SK-N-SH treated with all-trans-retinoic acid at 6 μM for 48 hours (cell line): ENCODE data around the gene GAGE13.
"Not testable (repeated sequence)": the region's sequence is repeated elsewhere in the genome, so short reads cannot be mapped to it uniquely, and the experiment has no call there.

Experiments used
- BACH2 ChIP-seq: fragments of 250-450 bp; sonication (Bioruptor Pico); IDR thresholded peaks from 2 replicates; pipeline ENCODE4 v1.9.0; 2021; ENCODE audit warnings: mild to moderate bottlenecking, borderline replicate concordance
- CSDC2 ChIP-seq: fragments of 250-450 bp; sonication (Bioruptor Pico); IDR thresholded peaks from 2 replicates; pipeline ENCODE4 v1.5.0; 2020; ENCODE audit warnings: mild to moderate bottlenecking, moderate library complexity
- ESRRG ChIP-seq: fragments of 250-450 bp; sonication (Bioruptor Pico); IDR thresholded peaks from 2 replicates; pipeline ENCODE4 v1.6.1; 2021; ENCODE audit warnings: mild to moderate bottlenecking
- ISL1 ChIP-seq: fragments of 250-450 bp; sonication (Bioruptor Pico); IDR thresholded peaks from 2 replicates; pipeline ENCODE4 v2.1.2; 2022; ENCODE audit warnings: mild to moderate bottlenecking, moderate library complexity
- PATZ1 ChIP-seq: fragments of 250-450 bp; sonication (Bioruptor Pico); IDR thresholded peaks from 2 replicates; pipeline ENCODE4 v1.8.0; 2020; ENCODE audit warnings: mild to moderate bottlenecking, moderate library complexity, borderline replicate concordance
- POU6F1 ChIP-seq: fragments of 250-450 bp; sonication (Bioruptor Pico); IDR thresholded peaks from 2 replicates; pipeline ENCODE4 v1.8.0; 2021; ENCODE audit warnings: low read depth, mild to moderate bottlenecking, moderate library complexity, borderline replicate concordance
- RARB ChIP-seq: fragments of 250-450 bp; sonication (Bioruptor Pico); IDR thresholded peaks from 2 replicates; pipeline ENCODE4 v1.8.0; 2021; ENCODE audit warnings: mild to moderate bottlenecking, moderate library complexity
- TSHZ2 ChIP-seq: fragments of 250-450 bp; sonication (Bioruptor Pico); IDR thresholded peaks from 2 replicates; pipeline ENCODE4 v1.5.0; 2020; ENCODE audit warnings: mild to moderate bottlenecking, moderate library complexity
- ZNF565 ChIP-seq: fragments of 450-650 bp; formaldehyde crosslinking; conservative IDR thresholded peaks from 2 replicates; pipeline ENCODE4 v1.5.0; 2020; ENCODE audit warnings: low read depth, mild to moderate bottlenecking, moderate library complexity

- TF ChIP-seq ESRRG; RARB (CRISPR knock-in tag); POU6F1 (CRISPR knock-in tag); ZNF565 (CRISPR knock-in tag); ISL1 (CRISPR knock-in tag); BACH2; PATZ1 (CRISPR knock-in tag); CSDC2 (CRISPR knock-in tag); TSHZ2 (CRISPR knock-in tag): not testable (repeated sequence)
Measured at GRCh38 chrX:49321737-49322136, 9.6 kb upstream of the GAGE13 start, which contains the start of gene GAGE12J.
